K562 (cell line): ENCODE results near the gene SLC20A1. TPM values are rescaled to one million over a fixed set of nuclear protein-coding genes. Genes with fewer than 3 reads are reported as not detected.

Source experiments
- CHCHD3 ChIP-seq: fragments of 250-450 bp; sonication (Bioruptor Pico); IDR thresholded peaks from 2 replicates; pipeline ENCODE4 v2.1.2; 2022; ENCODE audit warnings: mild to moderate bottlenecking
- EZH2 ChIP-seq: IDR thresholded peaks from 2 replicates; pipeline ENCODE4 v1.6.1; 2012; ENCODE audit warnings: low read depth, mild to moderate bottlenecking, inconsistent platforms, low read length, borderline replicate concordance
- GATAD2A ChIP-seq: fragments of 450-650 bp; IDR thresholded peaks from 2 replicates; pipeline ENCODE4 v1.6.1; 2017
- KLF1 ChIP-seq: fragments of 450-650 bp; IDR thresholded peaks from 2 replicates; pipeline ENCODE4 v1.6.1; 2016; ENCODE audit warnings: missing genetic modification characterization, missing compliant biosample characterization
- RBM17 ChIP-seq: fragments of 200-400 bp; formaldehyde crosslinking; IDR thresholded peaks from 2 replicates; pipeline ENCODE4 v1.6.1; 2017; ENCODE audit warnings: low read depth, mild to moderate bottlenecking, low read length, borderline replicate concordance
- SMARCA4 ChIP-seq: fragments of 450-650 bp; IDR thresholded peaks from 2 replicates; pipeline ENCODE4 v1.6.1; 2016
- SPI1 ChIP-seq: IDR thresholded peaks from 2 replicates; pipeline ENCODE4 v1.6.1; 2011; ENCODE audit warnings: low read depth, low read length, control low read depth, borderline replicate concordance
- USF1 ChIP-seq: sonication (generic); formaldehyde crosslinking; IDR thresholded peaks from 2 replicates; pipeline ENCODE4 v1.9.0; 2022; ENCODE audit warnings: mild to moderate bottlenecking, missing genetic modification reagents
- ZFX ChIP-seq: sonication (generic); formaldehyde crosslinking; IDR thresholded peaks from 2 replicates; pipeline ENCODE4 v1.8.0; 2022; ENCODE audit warnings: mild to moderate bottlenecking, missing genetic modification reagents, moderate library complexity
- ZNF699 ChIP-seq: fragments of 250-450 bp; sonication (Bioruptor Pico); IDR thresholded peaks from 2 replicates; pipeline ENCODE4 v1.8.0; 2021; ENCODE audit warnings: mild to moderate bottlenecking, moderate library complexity; ENCODE audit not compliant: insufficient replicate concordance
- ZNF764 ChIP-seq: fragments of 250-450 bp; sonication (Bioruptor Pico); IDR thresholded peaks from 2 replicates; pipeline ENCODE4 v1.4.0; 2020; ENCODE audit warnings: low read depth, mild to moderate bottlenecking, moderate library complexity
- ZSCAN29 ChIP-seq: fragments of 450-650 bp; IDR thresholded peaks from 2 replicates; pipeline ENCODE4 v1.6.1; 2017
- polyA plus RNA-seq, 8 experiments: library from polyadenylated mRNA; depleted of rRNA in 4 of 8; stranded (reverse) in 5 of 8; unstranded in 3 of 8; fragments of >200 nt; fragmentation: Nextera tagmentation in 2 of 8; fragmentation: Illumina TruSeq in 1 of 8; extraction: Ambion mirVana in 2 of 8; extraction: Trizol in 1 of 8; gene quantifications; 2 replicates each; pipeline versions ENCODE4 v1.2.1 to v1.2.3, GENCODE V29; 2011 to 2014; ENCODE audit warnings: inconsistent platforms in 1 of 8, missing spikeins in 1 of 8
- total RNA-seq, 7 experiments: library from RNA; depleted of rRNA in 6 of 7; stranded (reverse); fragments of >200 nt in 6 of 7; fragmentation: Illumina TruSeq in 2 of 7; extraction: Trizol in 2 of 7; gene quantifications; 2 replicates each; pipeline versions ENCODE4 v1.2.1 to v1.2.3, GENCODE V29; 2011 to 2021; ENCODE audit warnings: low replicate concordance in 1 of 7

The SLC20A1 gene
- total and polyA plus RNA-seq, 9 of the 15 experiments (the other 6 are each of a cell fraction or from before 2014, with no cell fraction given) = 53.8 to 150 (median 74.7) TPM

GRCh38 chr2:112640800-112641675 is 4.7 kb upstream of the SLC20A1 start (continued):
- no peak for TF ChIP-seq RBM17
- TF ChIP-seq SMARCA4 = peak; percentile 84
- TF ChIP-seq USF1 (CRISPR knock-in tag) = no peak
- peak; percentile 30; the same call in 1 of the 2 replicates for TF ChIP-seq ZNF764 (CRISPR knock-in tag)
- TF ChIP-seq ZNF699 (CRISPR knock-in tag) = no peak
- TF ChIP-seq SPI1 = no peak
- TF ChIP-seq KLF1 (tag) = no peak
- TF ChIP-seq EZH2 = no peak
- no peak for TF ChIP-seq ZFX (CRISPR knock-in tag)
- no peak for TF ChIP-seq GATAD2A
- no peak for TF ChIP-seq ZSCAN29
- TF ChIP-seq CHCHD3 (CRISPR knock-in tag) = no peak
